Stimulated activated effector memory CD8-positive, alpha-beta T cell treated with anti-CD3 and anti-CD28 coated beads, Interleukin-12 subunit alpha, Interleukin-12 subunit beta, amount 100 ng/mL, for 72 hours (primary cell): Measurements from ENCODE around the gene MBNL2.

ENCODE experiments used
- ATAC-seq: fragments of 150-1000 bp; cut with Tn5 transposase; 2 replicates; pipeline ENCODE4 v1.10.0; 2021
- DNase-seq, 2 donors: peaks; one replicate each; pipeline ENCODE4 v3.0.0; 2021 to 2022; ENCODE audit warnings: low spot score in 2 of 2
- H3K27ac Mint-ChIP-seq: one replicate; pipeline ENCODE4 v1.8.0; 2022; ENCODE audit warnings: mild to moderate bottlenecking, mixed read lengths
- H3K36me3 Mint-ChIP-seq: one replicate; pipeline ENCODE4 v1.8.0; 2022; ENCODE audit warnings: mild to moderate bottlenecking, mixed read lengths
- H3K4me1 Mint-ChIP-seq: one replicate; pipeline ENCODE4 v1.8.0; 2022; ENCODE audit warnings: mixed read lengths
- H3K4me3 Mint-ChIP-seq: one replicate; pipeline ENCODE4 v1.8.0; 2022; ENCODE audit warnings: mild to moderate bottlenecking, mixed read lengths
- H3K9me3 Mint-ChIP-seq: one replicate; pipeline ENCODE4 v1.8.0; 2022; ENCODE audit warnings: mixed read lengths

The MBNL2 gene

GRCh38 chr13:97278435-97279411 lies 56.6 kb downstream of the MBNL2 start:
- no peak overlapping the region for H3K27ac Mint-ChIP-seq
- H3K4me1 Mint-ChIP-seq: peaks cover 47% of the 10 kb centered on the region
- peak in 1 of 2 donors; percentile 32 for DNase-seq
- no peaks in the 10 kb centered on the region for H3K9me3 Mint-ChIP-seq
- no peak for ATAC-seq
- H3K36me3 Mint-ChIP-seq: peaks cover 24% of the 10 kb centered on the region
- no peak overlapping the region for H3K4me3 Mint-ChIP-seq

GRCh38 chr13:97279913-97280312 lies 57.8 kb downstream of the MBNL2 start:
- no peak overlapping the region for H3K27ac Mint-ChIP-seq
- H3K9me3 Mint-ChIP-seq: no peaks in the 10 kb centered on the region
- ATAC-seq: no peak
- peaks cover 21% of the 10 kb centered on the region for H3K36me3 Mint-ChIP-seq
- DNase-seq: peak in 1 of 2 donors; percentile 17
- peaks cover 50% of the 10 kb centered on the region for H3K4me1 Mint-ChIP-seq
- no peak overlapping the region for H3K4me3 Mint-ChIP-seq

- ATAC-seq (no peak), DNase-seq (peak in 1 of 2 donors; percentile 42)
- Mint-ChIP-seq H3K4me3 (no peak overlapping the region), H3K27ac (peak overlapping the region; percentile 50), H3K9me3 (no peaks in the 10 kb centered on the region), H3K36me3 (peaks cover 18% of the 10 kb centered on the region), H3K4me1 (peaks cover 48% of the 10 kb centered on the region)
These were observed 58.3 kb downstream of the MBNL2 start for GRCh38 chr13:97280478-97280877.

- ATAC-seq (no peak), DNase-seq (peak in 1 of 2 donors; percentile 25)
- Mint-ChIP-seq H3K27ac (peak overlapping the region; percentile 50), H3K4me3 (no peak overlapping the region), H3K9me3 (peaks cover under 1% of the 10 kb centered on the region), H3K4me1 (peaks cover 49% of the 10 kb centered on the region), H3K36me3 (peaks cover 12% of the 10 kb centered on the region)
These were observed 58.9 kb downstream of the MBNL2 start for GRCh38 chr13:97281028-97281427.

GRCh38 chr13:97282705-97283104 lies 60.6 kb downstream of the MBNL2 start:
- H3K36me3 Mint-ChIP-seq: no peaks in the 10 kb centered on the region
- H3K27ac Mint-ChIP-seq: no peak overlapping the region
- H3K4me1 Mint-ChIP-seq: peaks cover 51% of the 10 kb centered on the region
- no peak overlapping the region for H3K4me3 Mint-ChIP-seq
- ATAC-seq: no peak
- DNase-seq: no peak
- H3K9me3 Mint-ChIP-seq: peaks cover 2% of the 10 kb centered on the region

- Mint-ChIP-seq H3K27ac (peak overlapping the region; percentile 9), H3K36me3 (no peaks in the 10 kb centered on the region), H3K9me3 (peaks cover 2% of the 10 kb centered on the region), H3K4me1 (peaks cover 59% of the 10 kb centered on the region), H3K4me3 (no peak overlapping the region)
- ATAC-seq (no peak), DNase-seq (no peak)
These were observed 61.8 kb downstream of the MBNL2 start for GRCh38 chr13:97283888-97284287.

GRCh38 chr13:97284558-97284957 lies 62.4 kb downstream of the MBNL2 start:
- Mint-ChIP-seq H3K27ac (no peak overlapping the region), H3K4me1 (peaks cover 60% of the 10 kb centered on the region), H3K9me3 (peaks cover 2% of the 10 kb centered on the region), H3K36me3 (no peaks in the 10 kb centered on the region), H3K4me3 (no peak overlapping the region)
- no peak for DNase-seq
- ATAC-seq: no peak

GRCh38 chr13:97285221-97285955 lies 63.3 kb downstream of the MBNL2 start:
- no peaks in the 10 kb centered on the region for H3K36me3 Mint-ChIP-seq
- no peak for DNase-seq
- H3K4me3 Mint-ChIP-seq: no peak overlapping the region
- H3K27ac Mint-ChIP-seq: no peak overlapping the region
- peaks cover 65% of the 10 kb centered on the region for H3K4me1 Mint-ChIP-seq
- peaks cover 2% of the 10 kb centered on the region for H3K9me3 Mint-ChIP-seq
- ATAC-seq: no peak

- no peak for ATAC-seq
- peaks cover 65% of the 10 kb centered on the region for H3K4me1 Mint-ChIP-seq
- peak overlapping the region; percentile 9 for H3K27ac Mint-ChIP-seq
- H3K36me3 Mint-ChIP-seq: peaks cover 8% of the 10 kb centered on the region
- no peak for DNase-seq
- H3K9me3 Mint-ChIP-seq: peaks cover 2% of the 10 kb centered on the region
- H3K4me3 Mint-ChIP-seq: no peak overlapping the region
These were observed 64.3 kb downstream of the MBNL2 start for GRCh38 chr13:97286317-97287046.

- Mint-ChIP-seq H3K27ac (peak overlapping the region; percentile 9), H3K4me3 (no peak overlapping the region), H3K9me3 (peaks cover 2% of the 10 kb centered on the region), H3K36me3 (peaks cover 8% of the 10 kb centered on the region), H3K4me1 (peaks cover 65% of the 10 kb centered on the region)
- ATAC-seq (no peak), DNase-seq (no peak)
These were observed 64.9 kb downstream of the MBNL2 start for GRCh38 chr13:97287047-97287383.

GRCh38 chr13:97288486-97288900 lies 66.4 kb downstream of the MBNL2 start:
- Mint-ChIP-seq H3K4me3 (no peak overlapping the region), H3K4me1 (peaks cover 53% of the 10 kb centered on the region), H3K36me3 (peaks cover 8% of the 10 kb centered on the region), H3K9me3 (peaks cover 2% of the 10 kb centered on the region), H3K27ac (no peak overlapping the region)
- DNase-seq: no peak
- no peak for ATAC-seq

- DNase-seq (no peak), ATAC-seq (no peak)
- peaks cover 8% of the 10 kb centered on the region for H3K36me3 Mint-ChIP-seq
- H3K9me3 Mint-ChIP-seq: peaks cover 2% of the 10 kb centered on the region
- no peak overlapping the region for H3K4me3 Mint-ChIP-seq
- peaks cover 52% of the 10 kb centered on the region for H3K4me1 Mint-ChIP-seq
- peak overlapping the region; percentile 77 for H3K27ac Mint-ChIP-seq
These were observed 67.6 kb downstream of the MBNL2 start for GRCh38 chr13:97289514-97290298.

GRCh38 chr13:97295283-97296182 lies 73.4 kb downstream of the MBNL2 start:
- ATAC-seq: no peak
- H3K4me1 Mint-ChIP-seq: peaks cover 53% of the 10 kb centered on the region

GRCh38 chr13:97296740-97297139 lies 74.6 kb downstream of the MBNL2 start:
- no peak overlapping the region for H3K4me3 Mint-ChIP-seq
- no peaks in the 10 kb centered on the region for H3K36me3 Mint-ChIP-seq
- no peak overlapping the region for H3K27ac Mint-ChIP-seq
- no peak for DNase-seq
- ATAC-seq: no peak
- no peaks in the 10 kb centered on the region for H3K9me3 Mint-ChIP-seq
- peaks cover 46% of the 10 kb centered on the region for H3K4me1 Mint-ChIP-seq

More at GRCh38 chr13:97295283-97296182, 73.4 kb downstream of the MBNL2 start:
- no peak overlapping the region for H3K4me3 Mint-ChIP-seq
- H3K36me3 Mint-ChIP-seq: peaks cover 7% of the 10 kb centered on the region
- H3K27ac Mint-ChIP-seq: no peak overlapping the region
- no peaks in the 10 kb centered on the region for H3K9me3 Mint-ChIP-seq
- DNase-seq: no peak
